ENCODE data around the gene KCNAB3. TPM values are rescaled to one million over a fixed set of nuclear protein-coding genes. Genes with fewer than 3 reads are reported as not detected.

KCNAB3 gene
- total RNA-seq, 1 donor from 2014 or later = 6.0 TPM

DNA sequence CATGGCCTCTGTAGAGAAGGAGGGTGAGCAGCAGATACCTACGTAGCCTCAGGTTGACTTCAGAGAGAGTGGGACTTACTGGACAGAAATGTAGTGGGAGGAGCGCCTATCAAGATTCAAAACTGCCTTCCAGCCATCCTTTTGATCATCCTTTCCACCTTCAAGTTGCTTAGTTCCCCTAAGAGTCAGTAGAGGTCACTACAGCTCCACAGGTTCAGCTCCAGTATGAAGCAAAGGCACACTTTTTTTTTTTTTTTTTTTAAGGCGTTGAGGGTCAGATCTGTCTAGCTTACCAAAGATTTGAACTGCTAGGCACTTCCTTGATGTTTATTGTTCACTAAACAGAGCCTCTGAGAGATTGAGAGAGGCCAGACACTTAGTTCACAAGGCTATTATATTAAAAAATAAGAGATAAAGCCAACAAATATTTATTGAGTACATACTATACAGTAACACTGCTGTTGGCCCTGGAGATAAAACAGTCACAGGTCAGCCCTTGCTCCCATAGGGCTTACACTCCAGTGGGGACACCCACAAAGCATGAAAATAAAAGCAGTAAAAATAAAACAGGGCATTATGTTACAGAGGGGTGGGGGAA, 16.6 kb downstream of the KCNAB3 start:
- peak overlapping the region; percentile 30 for H3K27ac Mint-ChIP-seq
- peaks cover 20% of the 10 kb centered on the region for H3K36me3 Mint-ChIP-seq (ENCODE audit: insufficient read depth)
- DNase-seq (ENCODE audit: low spot score, unreplicated experiment) = no peak
- H3K27me3 Mint-ChIP-seq = peaks cover 17% of the 10 kb centered on the region
- no peak overlapping the region for H3K4me3 Mint-ChIP-seq (ENCODE audit: low read depth)
- TF ChIP-seq, protein P1, sequence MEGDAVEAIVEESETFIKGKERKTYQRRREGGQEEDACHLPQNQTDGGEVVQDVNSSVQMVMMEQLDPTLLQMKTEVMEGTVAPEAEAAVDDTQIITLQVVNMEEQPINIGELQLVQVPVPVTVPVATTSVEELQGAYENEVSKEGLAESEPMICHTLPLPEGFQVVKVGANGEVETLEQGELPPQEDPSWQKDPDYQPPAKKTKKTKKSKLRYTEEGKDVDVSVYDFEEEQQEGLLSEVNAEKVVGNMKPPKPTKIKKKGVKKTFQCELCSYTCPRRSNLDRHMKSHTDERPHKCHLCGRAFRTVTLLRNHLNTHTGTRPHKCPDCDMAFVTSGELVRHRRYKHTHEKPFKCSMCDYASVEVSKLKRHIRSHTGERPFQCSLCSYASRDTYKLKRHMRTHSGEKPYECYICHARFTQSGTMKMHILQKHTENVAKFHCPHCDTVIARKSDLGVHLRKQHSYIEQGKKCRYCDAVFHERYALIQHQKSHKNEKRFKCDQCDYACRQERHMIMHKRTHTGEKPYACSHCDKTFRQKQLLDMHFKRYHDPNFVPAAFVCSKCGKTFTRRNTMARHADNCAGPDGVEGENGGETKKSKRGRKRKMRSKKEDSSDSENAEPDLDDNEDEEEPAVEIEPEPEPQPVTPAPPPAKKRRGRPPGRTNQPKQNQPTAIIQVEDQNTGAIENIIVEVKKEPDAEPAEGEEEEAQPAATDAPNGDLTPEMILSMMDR (IDR thresholded peaks at IDR 0.05; ENCODE audit: unreplicated experiment) = peak; percentile 74
- H3K4me1 Mint-ChIP-seq (ENCODE audit: low read depth) = peaks cover 8% of the 10 kb centered on the region
- H3K9me3 Mint-ChIP-seq (ENCODE audit: low read depth) = no peaks in the 10 kb centered on the region

DNA sequence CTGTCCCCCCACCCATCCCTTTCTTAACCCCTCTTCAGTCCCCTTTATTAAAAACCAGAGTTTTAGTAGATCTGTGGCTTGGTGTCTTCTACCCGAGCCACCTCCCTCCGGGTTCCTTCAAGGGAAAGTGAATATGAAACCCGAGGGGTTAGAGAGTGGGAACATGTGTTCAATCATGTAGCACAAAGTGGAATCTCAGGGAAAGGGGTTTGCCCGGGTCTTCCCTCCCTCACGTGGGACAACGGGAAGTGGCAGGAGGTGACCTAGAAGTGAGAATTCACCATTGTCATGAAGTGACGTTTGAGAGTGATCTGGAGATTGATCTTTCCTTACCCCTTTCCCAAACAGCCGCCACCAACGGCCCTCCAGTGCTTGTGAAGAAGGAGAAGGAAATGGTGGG, 18.5 kb downstream of the KCNAB3 start:
- H3K4me3 Mint-ChIP-seq (ENCODE audit: low read depth) = no peak overlapping the region
- TF ChIP-seq, protein P1 (IDR thresholded peaks at IDR 0.05; ENCODE audit: unreplicated experiment) = no peak
- DNase-seq (ENCODE audit: low spot score, unreplicated experiment) = no peak
- H3K27me3 Mint-ChIP-seq = peaks cover 5% of the 10 kb centered on the region
- H3K27ac Mint-ChIP-seq = no peak overlapping the region
- H3K36me3 Mint-ChIP-seq (ENCODE audit: insufficient read depth) = peaks cover 27% of the 10 kb centered on the region
- H3K4me1 Mint-ChIP-seq (ENCODE audit: low read depth) = peaks cover 6% of the 10 kb centered on the region
- H3K9me3 Mint-ChIP-seq (ENCODE audit: low read depth) = no peaks in the 10 kb centered on the region

DNA sequence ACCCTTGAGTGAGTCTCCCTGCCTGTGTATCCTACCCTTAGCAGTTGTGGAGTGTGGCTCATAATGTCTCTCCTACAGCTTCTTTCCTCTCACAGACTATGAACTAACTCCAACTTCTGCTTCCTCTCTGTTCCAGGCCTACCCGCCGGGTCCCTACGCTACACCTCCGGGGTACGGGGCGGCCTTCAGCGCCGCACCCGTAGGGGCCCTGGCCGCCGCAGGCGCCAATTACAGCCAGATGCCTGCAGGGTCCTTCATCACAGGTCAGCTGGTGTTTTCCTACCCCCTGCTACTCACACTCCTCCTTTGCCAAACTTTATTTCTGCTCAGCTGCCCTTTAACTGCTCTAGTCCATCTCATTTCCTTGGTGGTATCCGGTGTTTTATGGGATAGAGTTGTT, 18.9 kb downstream of the KCNAB3 start:
- no peak for DNase-seq (ENCODE audit: low spot score, unreplicated experiment)
- TF ChIP-seq, protein P1 (IDR thresholded peaks at IDR 0.05; ENCODE audit: unreplicated experiment) = no peak
- H3K4me3 Mint-ChIP-seq (ENCODE audit: low read depth) = no peak overlapping the region
- H3K9me3 Mint-ChIP-seq (ENCODE audit: low read depth) = no peaks in the 10 kb centered on the region
- peaks cover 29% of the 10 kb centered on the region for H3K36me3 Mint-ChIP-seq (ENCODE audit: insufficient read depth)
- H3K27me3 Mint-ChIP-seq = peaks cover 5% of the 10 kb centered on the region
- peaks cover 6% of the 10 kb centered on the region for H3K4me1 Mint-ChIP-seq (ENCODE audit: low read depth)
- H3K27ac Mint-ChIP-seq = no peak overlapping the region

DNA sequence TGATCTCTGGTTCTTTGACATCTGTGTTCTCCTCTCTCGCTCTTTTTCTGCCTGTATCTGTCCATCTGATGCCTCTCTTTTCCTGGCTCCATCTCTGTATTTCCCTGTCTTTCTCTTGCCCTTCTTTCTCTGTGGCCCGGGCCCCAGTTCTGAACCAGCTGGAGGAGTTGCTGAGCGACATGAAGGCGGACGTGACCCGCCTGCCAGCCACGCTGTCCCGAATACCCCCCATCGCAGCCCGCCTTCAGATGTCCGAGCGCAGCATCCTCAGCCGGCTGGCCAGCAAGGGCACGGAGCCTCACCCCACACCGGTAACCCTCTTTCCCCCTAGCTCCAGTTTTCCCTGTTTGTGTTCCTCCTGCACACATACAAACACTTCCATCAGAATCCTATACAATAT, 19.4 kb downstream of the KCNAB3 start:
- H3K4me3 Mint-ChIP-seq (ENCODE audit: low read depth) = no peak overlapping the region
- H3K27ac Mint-ChIP-seq = no peak overlapping the region
- TF ChIP-seq, protein P1 (IDR thresholded peaks at IDR 0.05; ENCODE audit: unreplicated experiment) = no peak
- DNase-seq (ENCODE audit: low spot score, unreplicated experiment) = no peak
- H3K9me3 Mint-ChIP-seq (ENCODE audit: low read depth) = no peaks in the 10 kb centered on the region
- H3K36me3 Mint-ChIP-seq (ENCODE audit: insufficient read depth) = peaks cover 32% of the 10 kb centered on the region
- H3K4me1 Mint-ChIP-seq (ENCODE audit: low read depth) = peaks cover 3% of the 10 kb centered on the region
- peaks cover 5% of the 10 kb centered on the region for H3K27me3 Mint-ChIP-seq

DNA sequence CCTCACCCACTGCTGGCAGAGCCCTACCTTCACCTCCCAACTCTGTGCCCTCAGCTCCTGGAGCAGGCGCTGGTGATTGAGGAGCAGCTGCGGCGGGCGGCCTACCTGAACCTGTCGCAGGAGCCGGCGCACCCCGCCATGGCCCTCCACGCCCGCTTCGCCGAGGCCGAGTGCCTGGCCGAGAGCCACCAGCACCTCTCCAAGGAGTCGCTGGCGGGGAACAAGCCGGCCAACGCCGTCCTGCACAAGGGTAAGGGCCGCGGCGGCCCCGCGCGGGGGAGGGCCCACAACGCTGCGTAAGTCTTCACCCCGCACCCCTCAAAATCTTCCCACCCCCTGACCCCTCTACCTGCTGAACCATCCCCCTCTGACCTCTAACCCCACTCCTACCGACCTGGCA, 20.6 kb downstream of the KCNAB3 start:
- Mint-ChIP-seq H3K27ac (no peak overlapping the region), H3K36me3 (ENCODE audit: insufficient read depth) (peaks cover 43% of the 10 kb centered on the region), H3K4me1 (ENCODE audit: low read depth) (no peaks in the 10 kb centered on the region), H3K9me3 (ENCODE audit: low read depth) (no peaks in the 10 kb centered on the region), H3K4me3 (ENCODE audit: low read depth) (no peak overlapping the region), H3K27me3 (peaks cover 3% of the 10 kb centered on the region)
- DNase-seq (ENCODE audit: low spot score, unreplicated experiment) = no peak
- TF ChIP-seq, protein P1 (IDR thresholded peaks at IDR 0.05; ENCODE audit: unreplicated experiment) = no peak

All from progenitor cell of endocrine pancreas (in vitro differentiated cells).